Common myeloid progenitor, CD34-positive (primary cell): Measurements from ENCODE around the gene SMIM10.
"Not testable (repeated sequence)": the region's sequence is repeated elsewhere in the genome, so short reads cannot be mapped to it uniquely, and the experiment has no call there.

ENCODE experiments used
- CTCF ChIA-PET: fragments of 350-600 bp; sonication (Branson Sonifier 250); formaldehyde crosslinking; loops from one replicate; lab custom pipeline; 2021; ENCODE audit warnings: antibody characterized with exemption; lab: Charles Lee
- POLR2A ChIA-PET: fragments of 350-600 bp; sonication (Branson Sonifier 250); formaldehyde crosslinking; loops from one replicate; lab custom pipeline; 2021; ENCODE audit warnings: antibody characterized with exemption; lab: Charles Lee
- DNase-seq, 3 donors: peaks; one replicate each; pipeline versions ENCODE4 v3.0.0 to v3.0.0-alpha.2; 2013
- H3K27ac ChIP-seq, 2 experiments: 1 replicate in 1 of 2; 2 replicates in 1 of 2; pipeline ENCODE4 v1.7.0; 2013; ENCODE audit warnings: inconsistent platforms in 2 of 2, low read length in 2 of 2, mild to moderate bottlenecking in 2 of 2, low read depth in 1 of 2, moderate library complexity in 1 of 2; ENCODE audit not compliant: severe bottlenecking in 2 of 2, insufficient read depth in 1 of 2, poor library complexity in 1 of 2
- H3K27me3 ChIP-seq, 5 experiments: replicated peaks in 2 of 5; 1 replicate in 3 of 5; 2 replicates in 2 of 5; pipeline versions ENCODE4 v1.6.1 to v1.7.0; 2013; ENCODE audit warnings: low read length in 4 of 5, mild to moderate bottlenecking in 2 of 5, moderate library complexity in 2 of 5, inconsistent platforms in 1 of 5; ENCODE audit not compliant: insufficient read depth in 5 of 5, control insufficient read depth in 4 of 5
- H3K36me3 ChIP-seq, 4 experiments: 1 replicate in 2 of 4; 2 replicates in 2 of 4; pipeline versions ENCODE4 v1.6.1 to v1.7.0; 2013; ENCODE audit warnings: low read length in 3 of 4, control low read depth in 1 of 4, mild to moderate bottlenecking in 1 of 4; ENCODE audit not compliant: control insufficient read depth in 4 of 4, insufficient read depth in 4 of 4
- H3K4me1 ChIP-seq, 4 experiments: 1 replicate in 3 of 4; 2 replicates in 1 of 4; pipeline versions ENCODE4 v1.6.1 to v1.7.1; 2013; ENCODE audit warnings: low read length in 3 of 4, mild to moderate bottlenecking in 3 of 4, control low read depth in 1 of 4, inconsistent platforms in 1 of 4, moderate library complexity in 1 of 4; ENCODE audit not compliant: control insufficient read depth in 4 of 4, insufficient read depth in 4 of 4; ENCODE audit errors: control extremely low read depth in 1 of 4
- H3K4me3 ChIP-seq, 7 experiments: 1 replicate in 4 of 7; 2 replicates in 3 of 7; pipeline versions ENCODE4 v1.5.1 to v1.7.0; 2013; ENCODE audit warnings: mild to moderate bottlenecking in 7 of 7, low read length in 6 of 7, moderate library complexity in 6 of 7, inconsistent platforms in 2 of 7, low read depth in 2 of 7, control low read depth in 1 of 7; ENCODE audit not compliant: insufficient read depth in 4 of 7, control insufficient read depth in 1 of 7; ENCODE audit errors: extremely low read depth in 1 of 7
- H3K9me3 ChIP-seq, 5 experiments: 1 replicate in 4 of 5; 2 replicates in 1 of 5; pipeline versions ENCODE4 v1.6.1 to v1.7.1; 2013; ENCODE audit warnings: low read length in 4 of 5, mild to moderate bottlenecking in 2 of 5, inconsistent platforms in 1 of 5, low read depth in 1 of 5, moderate library complexity in 1 of 5; ENCODE audit not compliant: control insufficient read depth in 4 of 5, insufficient read depth in 2 of 5; ENCODE audit errors: control extremely low read depth in 1 of 5
- WGBS: methylation state at CpG from one replicate; pipeline ENCODE4 v1.1.5; 2013; ENCODE audit not compliant: insufficient coverage; 5-methylcytosine and 5-hydroxymethylcytosine counted together

Gene SMIM10

GRCh38 chrX:135041149-135042123 is 50.6 kb downstream of the SMIM10 start:
- 100% methylated on average over 1 of the region's 3 CpGs for WGBS
- H3K27me3 ChIP-seq, H3K9me3 ChIP-seq, DNase-seq, H3K4me3 ChIP-seq, CTCF ChIA-PET, H3K4me1 ChIP-seq, POLR2A ChIA-PET, H3K36me3 ChIP-seq, H3K27ac ChIP-seq: not testable (repeated sequence)
